ENCODE results near the gene ADAMTSL5.

ADAMTSL5 gene

GRCh38 chr19:1512671-1513498 is at the start of gene ADAMTSL5:
Gene ADAMTSL5, minus strand, starts transcription at chr19:1513019. Its CDS starts 2,076 bp downstream, at chr19:1510943.
- H3K4me3 ChIP-seq (ENCODE audit: low read depth, low read length), result peak within 1 kb of the TSS; percentile 14; the same call in 1 of the 2 replicates
- no peak for TF ChIP-seq CTCF (IDR thresholded peaks at IDR 0.05; ENCODE audit: insufficient read depth, low read depth, low read length, missing control alignments)
- DNase-seq (ENCODE audit: low read depth), result peak; percentile 69

DNA sequence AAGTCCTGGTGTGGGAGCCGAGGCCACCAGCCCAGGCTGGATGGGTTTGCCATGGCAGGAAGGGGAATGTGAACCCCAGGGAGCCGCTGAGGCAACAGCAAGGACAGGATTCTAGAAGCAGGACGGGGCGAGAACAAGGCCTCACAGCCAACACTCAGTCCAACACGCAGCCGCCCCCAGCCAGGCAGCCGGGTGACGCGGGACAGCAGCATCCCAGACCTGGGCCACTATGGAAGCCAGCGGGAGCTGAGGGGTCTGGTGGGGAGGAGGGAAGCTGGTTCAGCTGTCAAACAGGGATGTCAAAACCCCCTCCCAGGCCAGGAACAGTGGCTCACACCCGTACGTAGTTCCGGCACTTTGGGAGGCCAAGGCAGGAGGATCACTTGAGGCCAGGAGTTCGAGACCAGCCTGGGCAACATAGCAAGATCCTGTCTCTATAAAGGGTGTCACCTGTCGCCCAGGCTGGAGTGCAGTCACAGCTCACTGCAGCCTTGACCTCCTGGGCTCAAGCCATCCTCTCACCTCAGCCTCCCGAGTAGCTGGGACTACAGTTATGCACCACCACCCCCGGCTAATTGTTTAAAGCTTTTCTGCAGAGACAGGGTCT is 48.5 kb upstream of the ADAMTSL5 start:
- DNase-seq (ENCODE audit: low read depth), result no peak
- no peak overlapping the region for H3K4me3 ChIP-seq (ENCODE audit: low read depth, low read length)
- no peak for TF ChIP-seq CTCF (IDR thresholded peaks at IDR 0.05; ENCODE audit: insufficient read depth, low read depth, low read length, missing control alignments)

GRCh38 chr19:1560286-1560882 is 47.6 kb upstream of the ADAMTSL5 start:
- TF ChIP-seq CTCF (IDR thresholded peaks at IDR 0.05; ENCODE audit: insufficient read depth, low read depth, low read length, missing control alignments), result no peak

GRCh38 chr19:1558552-1558951 is 45.7 kb upstream of the ADAMTSL5 start:
- H3K4me3 ChIP-seq (ENCODE audit: low read depth, low read length), result no peak overlapping the region
- DNase-seq (ENCODE audit: low read depth), result no peak
- TF ChIP-seq CTCF (IDR thresholded peaks at IDR 0.05; ENCODE audit: insufficient read depth, low read depth, low read length, missing control alignments), result no peak

More at GRCh38 chr19:1560286-1560882, 47.6 kb upstream of the ADAMTSL5 start:
- no peak overlapping the region for H3K4me3 ChIP-seq (ENCODE audit: low read depth, low read length)
- DNase-seq (ENCODE audit: low read depth), result no peak

- TF ChIP-seq CTCF (IDR thresholded peaks at IDR 0.05; ENCODE audit: insufficient read depth, low read depth, low read length, missing control alignments), result no peak
- no peak overlapping the region for H3K4me3 ChIP-seq (ENCODE audit: low read depth, low read length)
- no peak for DNase-seq (ENCODE audit: low read depth)
Observed at GRCh38 chr19:1556390-1557070, 43.7 kb upstream of the ADAMTSL5 start.

DNA sequence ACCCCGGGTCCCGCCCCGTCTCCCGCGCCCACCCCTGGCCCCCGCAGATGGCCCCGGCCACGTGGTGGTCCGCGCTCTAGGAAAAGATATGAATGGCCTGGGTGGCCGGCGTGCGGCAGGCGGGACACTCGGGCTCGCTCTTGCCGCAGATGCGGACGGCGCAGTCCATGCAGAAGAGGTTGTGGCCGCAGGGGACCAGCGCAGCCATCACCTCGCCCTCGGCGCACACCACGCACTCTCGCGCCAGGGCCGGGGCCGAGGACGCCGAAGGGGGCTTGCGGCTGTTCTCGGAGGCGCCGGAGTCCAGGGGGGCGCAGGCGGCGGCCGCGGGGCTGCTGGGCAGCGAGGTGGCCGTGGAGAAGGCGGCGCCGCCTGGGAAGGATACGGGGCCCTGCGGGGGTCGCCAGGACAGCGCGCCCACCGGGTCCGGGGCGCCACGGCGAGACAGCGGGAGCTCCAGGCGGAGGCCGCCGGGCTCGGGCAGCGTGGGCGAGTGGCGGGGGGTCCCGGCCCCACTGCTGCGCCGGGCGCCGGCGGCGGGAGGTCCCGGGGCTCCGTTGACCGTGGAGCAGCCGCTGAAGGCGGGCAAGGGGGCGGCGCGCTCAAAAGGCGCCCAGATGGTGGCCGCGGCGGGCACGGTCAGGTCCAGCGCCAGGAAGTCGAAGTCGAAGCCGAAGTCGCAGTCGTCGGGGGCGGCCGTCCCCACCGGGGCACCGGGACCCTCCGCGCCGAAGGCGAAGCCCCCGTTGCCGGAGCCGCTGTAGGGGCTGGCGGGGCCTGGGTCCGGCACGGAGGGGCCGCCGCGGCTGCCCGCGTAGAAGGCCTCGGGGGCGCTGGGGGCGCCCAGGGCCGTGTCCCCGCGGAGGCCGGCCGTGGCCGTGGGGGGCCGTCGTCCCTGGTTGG is 42.9 kb upstream of the ADAMTSL5 start:
- H3K4me3 ChIP-seq (ENCODE audit: low read depth, low read length), result no peak overlapping the region
- no peak for DNase-seq (ENCODE audit: low read depth)
- TF ChIP-seq CTCF (IDR thresholded peaks at IDR 0.05; ENCODE audit: insufficient read depth, low read depth, low read length, missing control alignments), result no peak
